H1 (cell line): ENCODE results near the gene GAB2. TPM values are rescaled to one million over a fixed set of nuclear protein-coding genes. Genes with fewer than 3 reads are reported as not detected.

ENCODE experiments used
- CTCF ChIA-PET: fragments of 300-600 bp; sonication (Branson Sonifier 250); formaldehyde crosslinking; loops from one replicate; lab custom pipeline; 2021; ENCODE audit not compliant: partially characterized antibody; lab: Charles Lee
- POLR2A ChIA-PET: fragments of 300-600 bp; sonication (Branson Sonifier 250); formaldehyde crosslinking; loops from one replicate; lab custom pipeline; 2021; ENCODE audit warnings: inconsistent platforms; ENCODE audit not compliant: partially characterized antibody; lab: Charles Lee
- DNase-seq, 2 experiments: peaks; one replicate each; pipeline versions ENCODE4 v3.0.0 to v3.0.0-alpha.2; 2010 to 2022; ENCODE audit warnings: low spot score in 2 of 2, low read depth in 1 of 2, mixed read lengths in 1 of 2
- FAIRE-seq: peaks from 2 replicates; lab custom pipeline; 2011; peaks lifted over from hg19 to GRCh38; lab: Jason Lieb, UNC
- H2AFZ ChIP-seq: 2 replicates; pipeline ENCODE4 v1.8.1; 2012; ENCODE audit warnings: low read length, inconsistent platforms
- H2AK5ac ChIP-seq: 2 replicates; pipeline ENCODE4 v1.6.1; 2013; ENCODE audit warnings: low read depth, low read length
- H2BK120ac ChIP-seq: replicated peaks from 2 replicates; pipeline ENCODE3; 2013; ENCODE audit warnings: low read depth, low read length, inconsistent platforms
- H2BK12ac ChIP-seq: 2 replicates; pipeline ENCODE4 v1.6.1; 2013; ENCODE audit warnings: low read depth, low read length
- H2BK15ac ChIP-seq: 2 replicates; pipeline ENCODE4 v1.6.1; 2013; ENCODE audit warnings: low read length
- H2BK20ac ChIP-seq: 2 replicates; pipeline ENCODE4 v1.6.1; 2013; ENCODE audit warnings: low read length
- H2BK5ac ChIP-seq: 2 replicates; pipeline ENCODE4 v1.6.1; 2013; ENCODE audit warnings: low read depth, low read length
- H3K14ac ChIP-seq: 2 replicates; pipeline ENCODE4 v1.6.1; 2013; ENCODE audit warnings: inconsistent platforms; ENCODE audit not compliant: insufficient read length
- H3K18ac ChIP-seq: 2 replicates; pipeline ENCODE4 v1.6.1; 2013; ENCODE audit warnings: low read length; ENCODE audit errors: extremely low read depth
- H3K23ac ChIP-seq: 2 replicates; pipeline ENCODE4 v1.6.1; 2013; ENCODE audit warnings: inconsistent platforms; ENCODE audit not compliant: insufficient read length
- H3K23me2 ChIP-seq: 2 replicates; pipeline ENCODE4 v1.6.1; 2013; ENCODE audit warnings: low read depth, low read length
- H3K27ac ChIP-seq: 2 replicates; pipeline ENCODE4 v1.6.1; 2011; ENCODE audit warnings: low read depth, low read length, inconsistent platforms
- H3K27me3 ChIP-seq, 4 experiments: replicated peaks in 1 of 4; 1 replicate in 1 of 4; 2 replicates in 3 of 4; pipeline versions ENCODE4 v1.6.1 to v1.8.1; 2011 to 2013; ENCODE audit warnings: low read length in 3 of 4, mild to moderate bottlenecking in 3 of 4, inconsistent platforms in 2 of 4, mixed read lengths in 2 of 4, moderate library complexity in 1 of 4; ENCODE audit not compliant: control insufficient read depth in 3 of 4, insufficient read depth in 3 of 4; ENCODE audit errors: extremely low read depth in 1 of 4
- H3K36me3 ChIP-seq, 4 experiments: 2 replicates each; pipeline versions ENCODE4 v1.6.1 to v1.8.1; 2011 to 2013; ENCODE audit warnings: mild to moderate bottlenecking in 4 of 4, low read length in 3 of 4, moderate library complexity in 2 of 4, control low read depth in 1 of 4, inconsistent platforms in 1 of 4; ENCODE audit not compliant: insufficient read depth in 4 of 4, control insufficient read depth in 2 of 4
- H3K4ac ChIP-seq: replicated peaks from 2 replicates; pipeline ENCODE3; 2013; ENCODE audit warnings: low read length, low read depth, mixed read lengths, inconsistent platforms; ENCODE audit not compliant: insufficient read length
- H3K4me1 ChIP-seq, 4 experiments: replicated peaks in 1 of 4; 1 replicate in 1 of 4; 2 replicates in 3 of 4; pipeline versions ENCODE4 v1.6.1 to v1.8.1; 2011 to 2013; ENCODE audit warnings: low read length in 3 of 4, inconsistent platforms in 2 of 4, mixed read lengths in 1 of 4; ENCODE audit not compliant: insufficient read depth in 4 of 4, control insufficient read depth in 3 of 4
- H3K4me2 ChIP-seq, 2 experiments: 2 replicates each; pipeline versions ENCODE4 v1.6.1 to v1.8.1; 2011 to 2013; ENCODE audit warnings: low read depth in 2 of 2, low read length in 2 of 2, control low read depth in 1 of 2, inconsistent platforms in 1 of 2, mild to moderate bottlenecking in 1 of 2; ENCODE audit not compliant: insufficient read depth in 1 of 2
- H3K4me3 ChIP-seq, 4 experiments: fragments of 200-600, 300-600 bp in 1 of 4; sonication (generic), shearing (Covaris generic), sonication (Bioruptor Twin) in 1 of 4; 2 replicates each; pipeline versions ENCODE4 v1.5.1 to v1.8.1; 2011 to 2016; ENCODE audit warnings: low read length in 4 of 4, low read depth in 3 of 4, control low read depth in 2 of 4, inconsistent platforms in 2 of 4, mild to moderate bottlenecking in 2 of 4, mixed read lengths in 1 of 4, moderate library complexity in 1 of 4; ENCODE audit not compliant: insufficient read depth in 2 of 4; ENCODE audit errors: extremely low read depth in 1 of 4
- H3K56ac ChIP-seq: replicated peaks from 2 replicates; pipeline ENCODE3; 2013; ENCODE audit warnings: low read depth, mild to moderate bottlenecking, mixed read lengths, low read length, inconsistent platforms; ENCODE audit not compliant: insufficient read length
- H3K79me1 ChIP-seq: 2 replicates; pipeline ENCODE4 v1.6.1; 2013; ENCODE audit warnings: low read depth, low read length, control low read depth
- H3K79me2 ChIP-seq, 2 experiments: 2 replicates each; pipeline versions ENCODE4 v1.6.1 to v1.8.1; 2012 to 2013; ENCODE audit warnings: low read length in 2 of 2, mild to moderate bottlenecking in 2 of 2, inconsistent platforms in 1 of 2; ENCODE audit not compliant: insufficient read depth in 2 of 2, control insufficient read depth in 1 of 2
- H3K9ac ChIP-seq, 4 experiments: replicated peaks in 1 of 4; 1 replicate in 1 of 4; 2 replicates in 3 of 4; pipeline versions ENCODE4 v1.6.1 to v1.8.1; 2011 to 2013; ENCODE audit warnings: low read depth in 3 of 4, low read length in 3 of 4, control low read depth in 2 of 4, mild to moderate bottlenecking in 2 of 4, moderate library complexity in 2 of 4, inconsistent platforms in 1 of 4; ENCODE audit errors: extremely low read depth in 1 of 4
- H3K9me3 ChIP-seq, 2 experiments: 2 replicates each; pipeline versions ENCODE4 v1.6.1 to v1.8.1; 2012 to 2013; ENCODE audit warnings: mild to moderate bottlenecking in 2 of 2, moderate library complexity in 2 of 2, control low read depth in 1 of 2, inconsistent platforms in 1 of 2, low read depth in 1 of 2, low read length in 1 of 2, mixed read lengths in 1 of 2; ENCODE audit not compliant: insufficient read depth in 2 of 2
- H4K20me1 ChIP-seq, 2 experiments: replicated peaks in 1 of 2; 2 replicates each; pipeline versions ENCODE3 to v1.8.1; 2011 to 2013; ENCODE audit warnings: inconsistent platforms in 2 of 2, low read length in 2 of 2, mild to moderate bottlenecking in 1 of 2; ENCODE audit not compliant: insufficient read depth in 2 of 2, control insufficient read depth in 1 of 2
- H4K5ac ChIP-seq: 2 replicates; pipeline ENCODE4 v1.6.1; 2013; ENCODE audit warnings: low read length, low read depth, mixed read lengths, inconsistent platforms; ENCODE audit not compliant: insufficient read length
- H4K8ac ChIP-seq: 2 replicates; pipeline ENCODE4 v1.8.0; 2013; ENCODE audit warnings: mild to moderate bottlenecking, moderate library complexity, low read length, inconsistent platforms; ENCODE audit not compliant: insufficient read depth; ENCODE audit errors: extremely low read depth
- H4K91ac ChIP-seq: replicated peaks from 2 replicates; pipeline ENCODE3; 2013; ENCODE audit warnings: low read length, mixed read lengths, inconsistent platforms; ENCODE audit not compliant: insufficient read length
- E2F6 ChIP-seq: IDR thresholded peaks from 2 replicates; pipeline ENCODE4 v1.6.1; 2012; ENCODE audit warnings: inconsistent platforms
- PHF8 ChIP-seq: fragments of 200-600 bp; sonication (generic); conservative IDR thresholded peaks from 2 replicates; pipeline ENCODE4 v1.7.1; 2012; ENCODE audit warnings: low read depth, mild to moderate bottlenecking, inconsistent platforms, low read length, moderate library complexity
- RNF2 ChIP-seq: fragments of 200-900, 300-1000 bp; sonication (generic); IDR thresholded peaks from 2 replicates; pipeline ENCODE4 v1.7.1; 2016; ENCODE audit warnings: borderline replicate concordance, low read depth, mild to moderate bottlenecking, antibody characterized with exemption, low read length; ENCODE audit not compliant: poor library complexity, severe bottlenecking; ENCODE audit errors: missing control alignments
- TEAD4 ChIP-seq: IDR thresholded peaks from 2 replicates; pipeline ENCODE4 v1.6.1; 2012; ENCODE audit warnings: low read depth, low read length, inconsistent platforms, mixed read lengths
- WGBS, 2 experiments: shearing (Covaris generic) in 1 of 2; methylation state at CpG; one replicate each; pipeline versions ENCODE4 v1.1.6 to v1.1.7; 2013 to 2015; ENCODE audit warnings: low lambda C conversion rate in 2 of 2, mixed read lengths in 2 of 2, inconsistent platforms in 1 of 2, low coverage in 1 of 2, missing lambda C conversion rate in 1 of 2; ENCODE audit not compliant: insufficient replicate concordance in 2 of 2, insufficient coverage in 1 of 2, insufficient read length in 1 of 2; ENCODE audit errors: extremely low coverage in 1 of 2, missing lambda C conversion rate in 1 of 2; 5-methylcytosine and 5-hydroxymethylcytosine counted together
- polyA plus RNA-seq, 7 experiments: library from polyadenylated mRNA; depleted of rRNA in 3 of 7; stranded (reverse) in 5 of 7; unstranded in 2 of 7; fragments of >200 nt in 5 of 7; fragments of 200-250 nt in 2 of 7; gene quantifications; 1 replicate in 5 of 7; 2 replicates in 1 of 7; 4 replicates in 1 of 7; pipeline versions ENCODE4 v1.2.1 to v1.2.3, GENCODE V29; 2011 to 2013; ENCODE audit warnings: missing spikeins in 2 of 7, mixed read lengths in 2 of 7
- total RNA-seq: library from RNA; stranded (reverse); fragmentation: NEBNext Ultra II Directional; extraction: Animal tissue kit (Norgen Biotek cat#: 25700); gene quantifications from 2 replicates; pipeline ENCODE4 v1.2.1, GENCODE V29; 2021

The GAB2 gene
- total and polyA plus RNA-seq, 2 of the 8 experiments (the other 6 are each of a cell fraction or from before 2014, with no cell fraction given), result 6.3 to 14.0 TPM

- no peak for TF ChIP-seq E2F6
- TF ChIP-seq RNF2, result no peak
- TF ChIP-seq TEAD4, result no peak
- no peak for TF ChIP-seq PHF8
- H3K23ac ChIP-seq, result no peak overlapping the region
- H2AK5ac ChIP-seq, result no peak overlapping the region
- no peaks in the 10 kb centered on the region for H3K79me1 ChIP-seq
- H3K4me1 ChIP-seq, result peaks cover 0 to 2% (median 0%) of the 10 kb centered on the region in 4 experiments; a peak in 1 of 7 replicates
- H3K4ac ChIP-seq, result no peak overlapping the region
- no peak overlapping the region for H3K56ac ChIP-seq
- no peaks in the 10 kb centered on the region for H3K9me3 ChIP-seq
- H2BK120ac ChIP-seq, result no peak overlapping the region
- H2AFZ ChIP-seq, result no peak overlapping the region
- H2BK15ac ChIP-seq, result no peak overlapping the region
- no peak for DNase-seq
- WGBS, 2 experiments, result 93% methylated on average over 3 of the region's 3 CpGs; no CpG with 5 or more reads in 1 of the 2 experiments
- H3K79me2 ChIP-seq, result no peaks in the 10 kb centered on the region; a peak in 1 of 4 replicates
- H4K91ac ChIP-seq, result no peak overlapping the region
- no peak overlapping the region for H3K4me2 ChIP-seq
- H4K5ac ChIP-seq, result no peak overlapping the region
- no peak overlapping the region for H3K27ac ChIP-seq
- H2BK5ac ChIP-seq, result no peak overlapping the region
- H2BK20ac ChIP-seq, result no peak overlapping the region
- H3K27me3 ChIP-seq, result peaks cover 0 to 1% (median 0%) of the 10 kb centered on the region in 4 experiments; a peak in 1 of 7 replicates
- ChIA-PET CTCF (no interaction called here), POLR2A (no interaction called here)
- no peaks in the 10 kb centered on the region for H3K36me3 ChIP-seq
- H3K23me2 ChIP-seq, result no peaks in the 10 kb centered on the region
- H3K14ac ChIP-seq, result no peak overlapping the region
- no peak overlapping the region for H4K8ac ChIP-seq
- H3K9ac ChIP-seq, result no peak overlapping the region
- no peak overlapping the region for H3K4me3 ChIP-seq
- no peaks in the 10 kb centered on the region for H4K20me1 ChIP-seq
- no peak overlapping the region for H2BK12ac ChIP-seq
- no peak overlapping the region for H3K18ac ChIP-seq
- no peak for FAIRE-seq
Observed at GRCh38 chr11:78295347-78295746, 122.3 kb downstream of the GAB2 start.
